HepG2 (cell line): Measurements from ENCODE around the gene CTNNA2. TPM values are rescaled to one million over a fixed set of nuclear protein-coding genes. Genes with fewer than 3 reads are reported as not detected.

Experiments
- ATAC-seq: fragments of 200-7000 bp; cut with Tn5 transposase; 3 replicates; pipeline ENCODE4 v1.9.1; 2020; ENCODE audit warnings: mild to moderate bottlenecking, moderate library complexity
- BruUV-seq: library from RNA; stranded (reverse); fragments of 400-500 nt; replicated peaks from 2 replicates; lab custom pipeline; 2021; lab: Mats Ljungman, UMichigan
- CTCF ChIA-PET: fragments of 300-600 bp; formaldehyde crosslinking; extraction: SDS; loops from one replicate; lab custom pipeline; 2021; ENCODE audit warnings: low total read pairs, inconsistent platforms, low intra/inter-chr PET ratio; lab: Yijun Ruan, JAX
- POLR2A ChIA-PET: fragments of 350-600 bp; sonication (Branson Sonifier 250); formaldehyde crosslinking; loops from one replicate; lab custom pipeline; 2020; ENCODE audit warnings: antibody characterized with exemption, inconsistent platforms; lab: Yijun Ruan, JAX
- DNase-seq: peaks from one replicate; pipeline ENCODE4 v3.0.0-alpha.2; 2015; ENCODE audit warnings: low spot score
- FAIRE-seq: peaks from 3 replicates; lab custom pipeline; 2011; peaks lifted over from hg19 to GRCh38; lab: Jason Lieb, UNC
- H2AFZ ChIP-seq: one replicate; pipeline ENCODE4 v1.6.1; 2011; ENCODE audit warnings: low read length, inconsistent platforms
- H3K27ac ChIP-seq: fragments of 300-600 bp; 3 replicates; pipeline ENCODE4 v1.8.0; 2011; ENCODE audit warnings: mixed run types, mild to moderate bottlenecking, mixed read lengths, low read length, inconsistent platforms; ENCODE audit not compliant: insufficient read depth; ENCODE audit errors: extremely low read length
- H3K27me3 ChIP-seq, 2 experiments: fragments of 200-600 bp in 1 of 2; 2 replicates in 1 of 2; 3 replicates in 1 of 2; pipeline versions ENCODE4 v1.6.0 to v1.8.0; 2011; ENCODE audit warnings: low read length in 2 of 2, mild to moderate bottlenecking in 2 of 2, moderate library complexity in 2 of 2, inconsistent platforms in 1 of 2; ENCODE audit not compliant: insufficient read depth in 2 of 2, control insufficient read depth in 1 of 2
- H3K36me3 ChIP-seq, 2 experiments: fragments of 200-600 bp in 1 of 2; replicated peaks in 1 of 2; 2 replicates in 1 of 2; 3 replicates in 1 of 2; pipeline versions ENCODE4 v1.5.1 to v1.8.0; 2011; ENCODE audit warnings: low read length in 2 of 2, inconsistent platforms in 1 of 2; ENCODE audit not compliant: insufficient read depth in 2 of 2, control insufficient read depth in 1 of 2
- H3K4me1 ChIP-seq: 2 replicates; pipeline ENCODE4 v1.5.1; 2012; ENCODE audit warnings: low read length, inconsistent platforms; ENCODE audit not compliant: insufficient read depth
- H3K4me2 ChIP-seq: 2 replicates; pipeline ENCODE4 v1.6.0; 2011; ENCODE audit warnings: low read depth, low read length, inconsistent platforms
- H3K4me3 ChIP-seq, 3 experiments: fragments of 200-600 bp in 1 of 3; sonication (generic), shearing (Covaris generic) in 1 of 3; replicated peaks in 1 of 3; 2 replicates each; pipeline ENCODE4 v1.5.1; 2011 to 2016; ENCODE audit warnings: low read length in 3 of 3, inconsistent platforms in 2 of 3, low read depth in 2 of 3, mild to moderate bottlenecking in 2 of 3, control low read depth in 1 of 3, mixed read lengths in 1 of 3; ENCODE audit not compliant: insufficient read depth in 1 of 3
- H3K79me2 ChIP-seq: one replicate; pipeline ENCODE4 v1.6.1; 2011; ENCODE audit warnings: low read length, inconsistent platforms; ENCODE audit not compliant: insufficient read depth
- H3K9ac ChIP-seq: 2 replicates; pipeline ENCODE4 v1.6.0; 2011; ENCODE audit warnings: mild to moderate bottlenecking, low read depth, low read length, inconsistent platforms; ENCODE audit not compliant: insufficient read depth
- H3K9me3 ChIP-seq: 2 replicates; pipeline ENCODE4 v1.5.1; 2012; ENCODE audit warnings: mild to moderate bottlenecking, low read length
- H4K20me1 ChIP-seq: 2 replicates; pipeline ENCODE4 v1.6.0; 2011; ENCODE audit warnings: inconsistent platforms, mild to moderate bottlenecking, low read length, moderate library complexity; ENCODE audit not compliant: insufficient read depth
- HHEX ChIP-seq: IDR thresholded peaks from 2 replicates; pipeline ENCODE4 v1.6.1; 2016; ENCODE audit warnings: control low read depth
- MBD4 ChIP-seq: IDR thresholded peaks from 2 replicates; pipeline ENCODE4 v1.6.1; 2012; ENCODE audit warnings: low read length, inconsistent platforms, borderline replicate concordance
- MYNN ChIP-seq: sonication (generic); formaldehyde crosslinking; IDR thresholded peaks from 2 replicates; pipeline ENCODE4 v1.4.0; 2020; ENCODE audit warnings: mild to moderate bottlenecking, low read depth, missing genetic modification reagents
- SRSF4 ChIP-seq: fragments of 200-400 bp; formaldehyde crosslinking; IDR thresholded peaks from one replicate; pipeline ENCODE4 v1.6.1; 2018; ENCODE audit warnings: mild to moderate bottlenecking, low read depth, low read length, moderate library complexity; ENCODE audit not compliant: poor library complexity, severe bottlenecking
- TBL1XR1 ChIP-seq: fragments of 150-350 bp; IDR thresholded peaks from 2 replicates; pipeline ENCODE4 v1.6.1; 2014; ENCODE audit warnings: borderline replicate concordance, low read length; ENCODE audit not compliant: partially characterized antibody
- WIZ ChIP-seq: sonication (generic); formaldehyde crosslinking; IDR thresholded peaks from 2 replicates; pipeline ENCODE4 v1.5.1; 2020; ENCODE audit warnings: mild to moderate bottlenecking, missing genetic modification reagents
- ZNF20 ChIP-seq: sonication (generic); formaldehyde crosslinking; IDR thresholded peaks from 2 replicates; pipeline ENCODE4 v1.4.0; 2020; ENCODE audit warnings: mild to moderate bottlenecking, moderate library complexity, missing genetic modification reagents
- ZNF468 ChIP-seq: sonication (generic); formaldehyde crosslinking; IDR thresholded peaks from 2 replicates; pipeline ENCODE4 v1.8.0; 2022; ENCODE audit warnings: mild to moderate bottlenecking, moderate library complexity, missing genetic modification reagents
- ZNF660 ChIP-seq: sonication (generic); formaldehyde crosslinking; IDR thresholded peaks from 2 replicates; pipeline ENCODE4 v1.5.1; 2020; ENCODE audit warnings: mild to moderate bottlenecking, low read depth, missing genetic modification reagents, borderline replicate concordance
- ZNF768 ChIP-seq: sonication (generic); formaldehyde crosslinking; IDR thresholded peaks from 2 replicates; pipeline ENCODE4 v1.4.0; 2020; ENCODE audit warnings: missing genetic modification reagents
- ZZZ3 ChIP-seq: sonication (generic); formaldehyde crosslinking; IDR thresholded peaks from 2 replicates; pipeline ENCODE4 v1.4.0; 2020; ENCODE audit warnings: missing genetic modification reagents, mild to moderate bottlenecking, borderline replicate concordance
- WGBS: methylation state at CpG from one replicate; pipeline ENCODE4 v1.1.6; 2017; ENCODE audit warnings: low lambda C conversion rate; 5-methylcytosine and 5-hydroxymethylcytosine counted together
- in situ Hi-C: cut with HindIII; loops from 2 replicates; pipeline ENCODE4 v1.10.0; 2017; ENCODE audit warnings: low pct_unique_long_range_greater_than_20kb; ENCODE audit not compliant: extremely low pct_ligation_motif_present
- intact Hi-C: fragments of 100-400 bp; cut with micrococcal nuclease; formaldehyde crosslinking; loops from one replicate; pipeline ENCODE4 v1.10.0; 2022; ENCODE audit not compliant: unreplicated experiment
- polyA plus RNA-seq, 8 experiments: library from polyadenylated mRNA; depleted of rRNA in 3 of 8; stranded (reverse) in 7 of 8; unstranded in 1 of 8; fragments of >200 nt; fragmentation: Illumina TruSeq in 4 of 8; extraction: Trizol in 4 of 8; gene quantifications; 2 replicates each; pipeline versions ENCODE4 v1.2.1 to v1.2.3, GENCODE V29; 2011 to 2016; ENCODE audit warnings: low read depth in 4 of 8, missing spikeins in 1 of 8, mixed read lengths in 1 of 8; ENCODE audit not compliant: insufficient read depth in 1 of 8
- total RNA-seq, 5 experiments: library from RNA; depleted of rRNA; stranded (reverse); fragments of >200 nt; fragmentation: Illumina TruSeq; extraction: Trizol; gene quantifications; 2 replicates each; pipeline ENCODE4 v1.2.3, GENCODE V29; 2016; ENCODE audit warnings: low read depth in 1 of 5
- TF ChIP-seq, protein P1 (sequence below): sonication (generic); formaldehyde crosslinking; IDR thresholded peaks from 2 replicates; pipeline ENCODE4 v1.4.0; 2020; ENCODE audit warnings: missing genetic modification reagents

The CTNNA2 gene
- total and polyA plus RNA-seq, 2 of the 13 experiments (the other 11 are each of a cell fraction or from before 2014, with no cell fraction given) = not detected

DNA sequence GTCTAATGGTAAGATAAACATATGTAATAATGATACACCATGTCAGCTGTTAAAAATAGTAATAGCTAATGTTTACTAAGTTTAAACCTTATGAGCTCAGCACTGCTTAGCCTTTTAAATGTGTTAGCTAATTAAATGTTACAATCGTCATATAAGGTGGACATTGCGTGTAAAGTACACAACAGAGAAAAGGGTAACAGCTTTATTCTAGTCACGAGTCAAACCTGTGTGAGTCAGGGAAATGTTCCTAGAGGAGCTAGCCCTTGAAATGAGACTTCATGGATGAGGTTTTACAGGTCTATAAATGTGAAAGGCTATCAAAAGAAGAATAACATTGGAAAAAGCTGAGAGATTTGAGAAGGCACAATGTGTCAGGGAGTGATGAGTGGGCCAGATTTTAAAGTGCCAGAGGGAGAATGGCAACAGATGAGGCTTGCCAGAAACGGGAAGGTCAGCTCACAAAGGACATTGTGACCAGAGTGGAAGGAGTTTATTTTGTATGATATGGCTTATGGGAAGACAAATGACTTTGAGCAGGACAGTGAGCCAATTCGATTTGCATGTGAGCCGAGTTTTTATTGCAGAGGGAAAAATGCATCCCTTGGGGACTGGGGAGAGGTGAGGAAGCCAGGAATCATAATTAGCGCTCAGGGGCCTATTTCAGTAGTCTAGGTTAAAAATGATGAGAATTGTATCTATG lies 276.3 kb downstream of the CTNNA2 start:
- Histone ChIP-seq H4K20me1 (no peaks in the 10 kb centered on the region), H3K9me3 (no peaks in the 10 kb centered on the region), H3K9ac (no peak overlapping the region), H2AFZ (no peak overlapping the region), H3K79me2 (no peaks in the 10 kb centered on the region), H3K27me3 (no peaks in the 10 kb centered on the region), H3K36me3 (no peaks in the 10 kb centered on the region), H3K27ac (no peak overlapping the region), H3K4me2 (no peak overlapping the region), H3K4me1 (no peaks in the 10 kb centered on the region), H3K4me3 (no peak overlapping the region)
- no TSS peak for BruUV-seq
- intact Hi-C loops = no loop called here
- TF ChIP-seq ZNF768 (no peak), ZNF468 (no peak), WIZ (no peak), ZZZ3 (CRISPR knock-in tag) (no peak), MBD4 (no peak), ZNF660 (no peak), HHEX (CRISPR knock-in tag) (no peak), TBL1XR1 (no peak), ZNF20 (CRISPR knock-in tag) (no peak), MYNN (CRISPR knock-in tag) (no peak), SRSF4 (no peak)
- TF ChIP-seq, protein P1, sequence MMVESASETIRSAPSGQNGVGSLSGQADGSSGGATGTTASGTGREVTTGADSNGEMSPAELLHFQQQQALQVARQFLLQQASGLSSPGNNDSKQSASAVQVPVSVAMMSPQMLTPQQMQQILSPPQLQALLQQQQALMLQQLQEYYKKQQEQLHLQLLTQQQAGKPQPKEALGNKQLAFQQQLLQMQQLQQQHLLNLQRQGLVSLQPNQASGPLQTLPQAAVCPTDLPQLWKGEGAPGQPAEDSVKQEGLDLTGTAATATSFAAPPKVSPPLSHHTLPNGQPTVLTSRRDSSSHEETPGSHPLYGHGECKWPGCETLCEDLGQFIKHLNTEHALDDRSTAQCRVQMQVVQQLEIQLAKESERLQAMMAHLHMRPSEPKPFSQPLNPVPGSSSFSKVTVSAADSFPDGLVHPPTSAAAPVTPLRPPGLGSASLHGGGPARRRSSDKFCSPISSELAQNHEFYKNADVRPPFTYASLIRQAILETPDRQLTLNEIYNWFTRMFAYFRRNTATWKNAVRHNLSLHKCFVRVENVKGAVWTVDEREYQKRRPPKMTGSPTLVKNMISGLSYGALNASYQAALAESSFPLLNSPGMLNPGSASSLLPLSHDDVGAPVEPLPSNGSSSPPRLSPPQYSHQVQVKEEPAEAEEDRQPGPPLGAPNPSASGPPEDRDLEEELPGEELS (CRISPR knock-in tag) = no peak
- no peak for DNase-seq
- in situ Hi-C loops = no loop called here
- 14% methylated on average over 7 of the region's 7 CpGs for WGBS
- FAIRE-seq = no peak
- no peak for ATAC-seq
- ChIA-PET POLR2A (no interaction called here), CTCF (no interaction called here)
